ENCODE data around the gene ZFAND3. TPM values are rescaled to one million over a fixed set of nuclear protein-coding genes. Genes with fewer than 3 reads are reported as not detected.

ZFAND3 gene
- total and polyA plus RNA-seq, 2 donors (not counting 3 experiments of a cell fraction or from before 2014, with no cell fraction given) = 15.4 to 54.2 TPM

- H3K9me1 ChIP-seq (replicated peaks; ENCODE audit: control insufficient read depth, extremely low read depth, insufficient read depth, low read length) = no peaks in the 10 kb centered on the region
- peaks cover 0 to 3% of the 10 kb centered on the region in 2 experiments for H3K36me3 ChIP-seq (ENCODE audit: control insufficient read depth in 2 of 2, extremely low read depth in 1 of 2, insufficient read depth in 2 of 2, low read length in 2 of 2)
- FAIRE-seq (no peak), DNase-seq (ENCODE audit: low read depth, low spot score) (no peak)
- TF ChIP-seq POLR2A (IDR thresholded peaks at IDR 0.05; ENCODE audit: low read depth, low read length) (no peak), JUN (IDR thresholded peaks at IDR 0.05; ENCODE audit: borderline replicate concordance, insufficient read depth, insufficient read length, low read depth) (no peak), MAX (IDR thresholded peaks at IDR 0.05; ENCODE audit: insufficient read depth, insufficient read length) (no peak), FOS (IDR thresholded peaks at IDR 0.05; ENCODE audit: borderline replicate concordance, insufficient read depth, low read length) (no peak), POLR2AphosphoS5 (IDR thresholded peaks at IDR 0.05; ENCODE audit: insufficient read depth, low read depth, low read length) (no peak)
- intact Hi-C loops (cut with micrococcal nuclease) = no loop called here
- no peaks in the 10 kb centered on the region for H3K9me3 ChIP-seq (replicated peaks; ENCODE audit: control insufficient read depth, insufficient read depth, low read length)
- BruUV-seq (replicated peaks) = no TSS peak
- H3K9ac ChIP-seq (replicated peaks; ENCODE audit: extremely low read depth, insufficient read depth, low read length) = no peak overlapping the region
- H3K4me3 ChIP-seq (replicated peaks in 1 of 3; ENCODE audit: insufficient read depth in 1 of 3, low read depth in 1 of 3, low read length in 3 of 3) = no peak overlapping the region
- ChIA-PET CTCF (interaction anchor here (1.3 kb wide), 1 partner anchor 12 kb away, joined by 3 read pairs; no protein-coding TSS in a partner anchor), POLR2A (no interaction called here)
- no peak overlapping the region for H3K4me2 ChIP-seq (ENCODE audit: insufficient read depth, low read length)
- peaks cover 4% of the 10 kb centered on the region for H3K79me2 ChIP-seq (ENCODE audit: control insufficient read depth, insufficient read depth, low read length)
- no peak overlapping the region for H2AFZ ChIP-seq (ENCODE audit: low read depth, low read length)
- dilution Hi-C loops (cut with MboI; ENCODE audit: extremely low pct_ligation_motif_present, low sequenced_read_pairs) = no loop called here
- no peaks in the 10 kb centered on the region for H4K20me1 ChIP-seq (replicated peaks; ENCODE audit: control insufficient read depth, extremely low read depth, insufficient read depth, low read length)
- H3K4me1 ChIP-seq (ENCODE audit: control insufficient read depth, extremely low read depth, insufficient read depth, low read length) = no peaks in the 10 kb centered on the region
- H3K27me3 ChIP-seq (ENCODE audit: control insufficient read depth in 2 of 2, insufficient read depth in 2 of 2, low read length in 2 of 2) = no peaks in the 10 kb centered on the region
- no peak overlapping the region for H3K27ac ChIP-seq (ENCODE audit: insufficient read depth, low read depth, low read length)
Measured at GRCh38 chr6:38086346-38086745, 266.8 kb downstream of the ZFAND3 start.

DNA sequence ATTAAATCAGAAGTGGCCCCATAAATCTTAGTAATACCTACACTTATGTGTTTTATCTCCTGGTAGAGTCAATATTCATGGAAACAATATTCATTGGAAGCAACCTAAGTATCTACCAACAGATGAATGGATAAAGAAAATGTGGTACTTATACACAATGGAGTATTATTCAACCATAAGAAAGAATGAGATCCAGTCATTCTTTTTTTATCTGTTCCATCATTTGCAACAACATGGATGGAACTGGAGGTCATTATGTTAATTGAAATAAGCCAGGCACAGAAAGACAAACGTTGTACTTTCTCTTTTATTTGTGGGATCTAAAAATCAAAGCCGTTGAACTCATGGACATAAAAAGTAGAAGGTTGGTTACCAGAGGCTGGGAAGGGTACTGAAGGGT, 268.5 kb downstream of the ZFAND3 start:
- intact Hi-C loops (cut with micrococcal nuclease) (no loop called here), dilution Hi-C loops (cut with MboI; ENCODE audit: extremely low pct_ligation_motif_present, low sequenced_read_pairs) (no loop called here)
- CTCF ChIA-PET = no interaction called here
- Histone ChIP-seq H3K79me2 (ENCODE audit: control insufficient read depth, insufficient read depth, low read length) (peaks cover 2% of the 10 kb centered on the region), H3K4me3 (replicated peaks in 1 of 3; ENCODE audit: insufficient read depth in 1 of 3, low read depth in 1 of 3, low read length in 3 of 3) (no peak overlapping the region), H3K9me1 (replicated peaks; ENCODE audit: control insufficient read depth, extremely low read depth, insufficient read depth, low read length) (no peaks in the 10 kb centered on the region), H3K27ac (ENCODE audit: insufficient read depth, low read depth, low read length) (no peak overlapping the region), H3K9me3 (replicated peaks; ENCODE audit: control insufficient read depth, insufficient read depth, low read length) (no peaks in the 10 kb centered on the region), H3K9ac (replicated peaks; ENCODE audit: extremely low read depth, insufficient read depth, low read length) (no peak overlapping the region), H3K4me2 (ENCODE audit: insufficient read depth, low read length) (no peak overlapping the region), H3K4me1 (ENCODE audit: control insufficient read depth, extremely low read depth, insufficient read depth, low read length) (no peaks in the 10 kb centered on the region), H2AFZ (ENCODE audit: low read depth, low read length) (no peak overlapping the region), H3K27me3 (ENCODE audit: control insufficient read depth in 2 of 2, insufficient read depth in 2 of 2, low read length in 2 of 2) (no peaks in the 10 kb centered on the region), H4K20me1 (replicated peaks; ENCODE audit: control insufficient read depth, extremely low read depth, insufficient read depth, low read length) (no peaks in the 10 kb centered on the region), H3K36me3 (ENCODE audit: control insufficient read depth in 2 of 2, extremely low read depth in 1 of 2, insufficient read depth in 2 of 2, low read length in 2 of 2) (peaks cover 0 to 3% of the 10 kb centered on the region in 2 experiments)
- POLR2A ChIA-PET = no interaction called here
- no peak for TF ChIP-seq GATA2 (IDR thresholded peaks at IDR 0.05; ENCODE audit: insufficient read depth, insufficient read length, low read depth, low read length)
- DNase-seq (ENCODE audit: low read depth, low spot score) = no peak
- no TSS peak for BruUV-seq (replicated peaks)
- FAIRE-seq = no peak
